KMS-11 (cell line): ENCODE measurements around the gene IGIP.

Source experiments
- H2AFZ ChIP-seq: fragments of 200-600 bp; sonication (generic); 2 replicates; pipeline ENCODE4 v1.6.1; 2016; ENCODE audit warnings: antibody characterized with exemption, mixed run types, low read depth
- H3K27ac ChIP-seq: fragments of 200-600 bp; sonication (generic); 2 replicates; pipeline ENCODE4 v1.6.1; 2016; ENCODE audit warnings: mild to moderate bottlenecking, mixed run types
- H3K27me3 ChIP-seq: fragments of 200-600 bp; sonication (generic); 2 replicates; pipeline ENCODE4 v1.6.1; 2017; ENCODE audit warnings: mild to moderate bottlenecking, low read depth, mixed run types, moderate library complexity; ENCODE audit not compliant: insufficient read depth
- H3K36me3 ChIP-seq: fragments of 200-600 bp; sonication (generic); 2 replicates; pipeline ENCODE4 v1.6.1; 2017; ENCODE audit warnings: mild to moderate bottlenecking, mixed run types; ENCODE audit not compliant: insufficient read depth
- H3K4me1 ChIP-seq: fragments of 200-600 bp; sonication (generic); 2 replicates; pipeline ENCODE4 v1.6.1; 2016; ENCODE audit warnings: mild to moderate bottlenecking, low read depth, mixed run types; ENCODE audit not compliant: poor library complexity, severe bottlenecking
- H3K4me2 ChIP-seq: fragments of 200-600 bp; sonication (generic); 2 replicates; pipeline ENCODE4 v1.7.0; 2016; ENCODE audit warnings: mild to moderate bottlenecking, mixed run types
- H3K4me3 ChIP-seq: fragments of 200-600 bp; sonication (generic); IDR thresholded peaks from 2 replicates; pipeline ENCODE4 v1.6.1; 2017; ENCODE audit warnings: low read depth, low read length, mixed read lengths; ENCODE audit not compliant: insufficient read depth
- H3K79me2 ChIP-seq: fragments of 200-600 bp; sonication (generic); 2 replicates; pipeline ENCODE4 v1.6.1; 2016; ENCODE audit warnings: low read depth, mixed run types; ENCODE audit not compliant: insufficient read depth
- H3K9ac ChIP-seq: fragments of 200-600 bp; sonication (generic); 2 replicates; pipeline ENCODE4 v1.6.1; 2016; ENCODE audit warnings: mild to moderate bottlenecking, mixed run types
- H4K20me1 ChIP-seq: fragments of 200-600 bp; sonication (generic); 2 replicates; pipeline ENCODE4 v1.6.1; 2016; ENCODE audit warnings: mild to moderate bottlenecking, mixed run types; ENCODE audit not compliant: insufficient read depth
- TF ChIP-seq, protein P1 (sequence below): fragments of 200-600 bp; sonication (generic); conservative IDR thresholded peaks from 2 replicates; pipeline ENCODE4 v1.6.1; 2017; ENCODE audit warnings: low read depth, mild to moderate bottlenecking, antibody characterized with exemption, low read length, moderate library complexity, mixed read lengths

IGIP gene

DNA sequence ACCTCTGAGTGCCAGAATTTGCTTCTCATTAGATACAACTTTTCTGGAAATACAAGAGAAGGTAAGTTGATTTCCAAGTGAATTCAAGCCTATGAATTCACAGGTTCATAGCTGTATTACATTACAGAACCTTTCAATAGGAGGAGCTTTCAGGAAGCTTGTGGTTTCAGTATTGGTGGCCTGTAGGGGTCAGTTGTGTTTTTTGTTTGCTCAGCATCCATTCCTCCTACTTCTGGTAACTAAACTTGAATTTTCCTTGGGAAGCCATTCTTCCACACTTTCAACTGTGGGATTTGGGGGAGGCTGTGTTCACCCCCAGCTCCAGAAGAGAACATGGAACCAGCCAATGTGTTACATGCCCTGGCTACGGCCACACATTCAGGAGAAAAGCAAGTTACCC lies 43.7 kb downstream of the IGIP start:
- H2AFZ ChIP-seq, result no peak overlapping the region
- no peaks in the 10 kb centered on the region for H3K27me3 ChIP-seq
- no peak overlapping the region for H3K27ac ChIP-seq
- 0 out of 2 replicates have a peak overlapping the region, but pooled peaks have one; percentile 17 for H3K4me2 ChIP-seq
- H3K9ac ChIP-seq, result no peak overlapping the region
- H4K20me1 ChIP-seq, result no peaks in the 10 kb centered on the region
- H3K79me2 ChIP-seq, result no peaks in the 10 kb centered on the region
- no peaks in the 10 kb centered on the region for H3K36me3 ChIP-seq
- H3K4me1 ChIP-seq, result peaks cover 28% of the 10 kb centered on the region
- H3K4me3 ChIP-seq, result no peak overlapping the region
- TF ChIP-seq, protein P1, sequence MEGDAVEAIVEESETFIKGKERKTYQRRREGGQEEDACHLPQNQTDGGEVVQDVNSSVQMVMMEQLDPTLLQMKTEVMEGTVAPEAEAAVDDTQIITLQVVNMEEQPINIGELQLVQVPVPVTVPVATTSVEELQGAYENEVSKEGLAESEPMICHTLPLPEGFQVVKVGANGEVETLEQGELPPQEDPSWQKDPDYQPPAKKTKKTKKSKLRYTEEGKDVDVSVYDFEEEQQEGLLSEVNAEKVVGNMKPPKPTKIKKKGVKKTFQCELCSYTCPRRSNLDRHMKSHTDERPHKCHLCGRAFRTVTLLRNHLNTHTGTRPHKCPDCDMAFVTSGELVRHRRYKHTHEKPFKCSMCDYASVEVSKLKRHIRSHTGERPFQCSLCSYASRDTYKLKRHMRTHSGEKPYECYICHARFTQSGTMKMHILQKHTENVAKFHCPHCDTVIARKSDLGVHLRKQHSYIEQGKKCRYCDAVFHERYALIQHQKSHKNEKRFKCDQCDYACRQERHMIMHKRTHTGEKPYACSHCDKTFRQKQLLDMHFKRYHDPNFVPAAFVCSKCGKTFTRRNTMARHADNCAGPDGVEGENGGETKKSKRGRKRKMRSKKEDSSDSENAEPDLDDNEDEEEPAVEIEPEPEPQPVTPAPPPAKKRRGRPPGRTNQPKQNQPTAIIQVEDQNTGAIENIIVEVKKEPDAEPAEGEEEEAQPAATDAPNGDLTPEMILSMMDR, result no peak

DNA sequence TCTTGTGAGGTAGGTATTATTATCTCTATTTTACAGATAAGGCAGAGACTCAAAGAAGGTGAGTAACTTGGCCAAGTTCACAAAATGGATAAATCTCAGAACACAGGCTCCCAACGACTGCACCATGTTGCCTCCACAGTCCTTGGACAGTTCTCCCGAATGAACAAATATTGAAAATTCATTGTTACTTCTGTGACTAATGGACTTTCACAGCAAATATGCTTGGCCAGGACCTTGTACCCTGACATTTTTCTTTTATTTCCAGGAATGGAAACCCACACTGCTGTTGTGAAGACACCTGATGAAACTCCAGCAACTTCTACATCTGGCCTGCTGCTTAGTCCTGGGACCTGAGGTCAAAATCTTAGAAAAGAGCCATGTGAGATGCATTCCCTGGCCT lies 46.7 kb downstream of the IGIP start:
- H4K20me1 ChIP-seq, result no peaks in the 10 kb centered on the region
- no peak overlapping the region for H3K27ac ChIP-seq
- no peak overlapping the region for H3K4me2 ChIP-seq
- TF ChIP-seq, protein P1, result no peak
- H3K36me3 ChIP-seq, result no peaks in the 10 kb centered on the region
- H2AFZ ChIP-seq, result no peak overlapping the region
- H3K27me3 ChIP-seq, result no peaks in the 10 kb centered on the region
- no peaks in the 10 kb centered on the region for H3K79me2 ChIP-seq
- peaks cover 39% of the 10 kb centered on the region for H3K4me1 ChIP-seq
- no peak overlapping the region for H3K9ac ChIP-seq
- no peak overlapping the region for H3K4me3 ChIP-seq

DNA sequence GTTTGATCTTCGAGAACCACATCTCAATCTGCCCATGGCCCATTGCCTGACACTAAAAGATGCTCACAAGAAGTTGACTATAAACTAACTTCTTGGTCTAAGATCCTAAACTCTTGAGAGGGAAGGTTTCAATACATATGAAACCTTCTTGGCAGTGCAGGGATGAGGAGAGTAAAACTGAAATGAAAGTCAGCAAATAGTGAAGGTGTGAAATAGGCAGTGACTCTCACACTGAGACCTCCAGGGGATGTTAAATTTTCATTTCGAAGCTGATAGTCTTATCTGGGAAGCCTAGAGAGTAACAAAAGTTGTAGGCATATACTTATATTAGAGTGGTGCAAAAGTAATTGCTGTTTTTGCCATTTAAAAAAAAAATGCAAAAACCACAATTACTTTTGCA lies 48.3 kb downstream of the IGIP start:
- Histone ChIP-seq H3K27ac (no peak overlapping the region), H3K4me2 (peak overlapping the region; percentile 49; the same call in 1 of the 2 replicates)

DNA sequence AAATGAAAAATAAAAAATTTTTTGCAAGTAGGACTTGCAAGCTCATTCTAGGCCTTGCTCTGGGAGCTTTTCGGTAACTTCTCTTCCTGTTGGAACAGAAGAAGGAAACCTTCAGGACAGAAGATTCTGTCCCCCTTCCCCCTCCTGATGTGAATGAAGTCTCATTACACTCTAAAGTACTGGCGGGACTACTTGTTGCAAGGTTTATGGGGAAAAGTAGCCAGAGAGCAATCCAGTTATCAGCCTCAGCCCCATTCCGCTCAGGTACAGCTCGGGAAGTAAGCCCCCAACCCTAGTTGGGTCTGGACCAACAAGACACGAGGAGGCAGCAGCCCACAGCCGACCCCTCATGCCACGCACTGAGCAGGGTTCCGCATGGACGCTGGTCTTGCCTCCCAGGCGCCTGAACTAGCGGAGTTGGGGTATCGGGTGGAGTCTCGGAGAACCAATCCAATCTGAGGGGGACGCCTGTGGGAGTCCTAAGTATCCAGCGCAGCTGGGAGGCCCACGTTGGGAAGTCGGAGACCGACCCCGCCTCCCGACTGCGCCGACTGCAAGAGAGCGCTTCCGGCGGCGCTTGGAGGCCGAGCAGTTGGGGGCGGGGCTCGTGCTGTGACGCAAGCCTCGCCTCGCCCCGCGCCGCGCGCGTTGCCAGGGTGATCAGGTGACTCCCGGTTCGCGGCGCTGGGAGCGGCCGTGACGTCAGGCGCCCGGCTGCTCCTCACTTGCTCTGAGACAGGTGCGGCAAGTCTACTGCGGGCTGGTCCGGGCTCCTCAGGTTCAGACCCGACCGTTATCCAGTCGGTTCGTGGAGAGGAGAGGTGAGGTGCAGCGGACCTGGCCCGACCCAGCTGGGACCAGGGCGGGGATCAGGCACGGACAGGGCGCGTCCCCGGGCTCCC lies 49.0 kb downstream of the IGIP start, which contains the start of gene CYSTM1:
Gene CYSTM1, plus strand, starts transcription at position 724 of the 902 bp plus-strand sequence. CDS start 19,278 bp downstream, outside the sequence.
- Histone ChIP-seq H3K4me1 (peaks cover 20% of the 10 kb centered on the region), H3K36me3 (no peaks in the 10 kb centered on the region), H3K4me3 (no peak within 1 kb of the TSS), H3K27me3 (no peaks in the 10 kb centered on the region), H2AFZ (peak within 1 kb of the TSS; percentile 94), H3K4me2 (peak within 1 kb of the TSS; percentile 97), H4K20me1 (no peaks in the 10 kb centered on the region), H3K27ac (peak within 1 kb of the TSS; percentile 74), H3K9ac (peak within 1 kb of the TSS; percentile 88), H3K79me2 (no peaks in the 10 kb centered on the region)
- TF ChIP-seq, protein P1, result no peak

More for the DNA sequence above, 48.3 kb downstream of the IGIP start:
- Histone ChIP-seq H2AFZ (no peak overlapping the region), H4K20me1 (no peaks in the 10 kb centered on the region), H3K4me3 (no peak overlapping the region), H3K79me2 (no peaks in the 10 kb centered on the region), H3K27me3 (no peaks in the 10 kb centered on the region), H3K36me3 (no peaks in the 10 kb centered on the region), H3K9ac (no peak overlapping the region), H3K4me1 (peaks cover 27% of the 10 kb centered on the region)
- TF ChIP-seq, protein P1, result no peak
